ENCODE measurements around the gene TMEM187.

TMEM187 gene

DNA sequence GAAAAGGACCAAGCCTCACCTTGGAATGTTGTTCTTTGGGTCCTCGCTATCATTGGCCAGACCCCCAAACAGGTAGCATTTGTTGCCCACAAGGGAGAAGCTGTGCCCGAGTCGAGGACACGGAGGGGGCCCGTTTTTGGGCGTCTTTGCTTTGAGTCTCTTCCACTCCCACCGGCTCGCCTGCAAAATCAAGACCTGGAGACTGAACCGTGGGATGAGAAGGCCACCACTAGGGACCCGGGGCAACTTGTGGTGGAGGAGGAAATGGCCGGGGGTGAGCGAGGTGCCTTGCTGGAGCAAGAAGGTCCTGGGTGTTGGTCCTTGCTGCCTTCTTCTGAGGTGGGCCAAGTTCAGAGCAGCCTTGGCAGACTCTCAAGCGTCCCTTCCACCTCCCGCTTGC is 8.4 kb upstream of the TMEM187 start:
- Histone ChIP-seq H3K36me3 (peaks cover 18 to 52% (median 45%) of the 10 kb centered on the region in 3 donors), H3K4me1 (peaks cover 0 to 38% (median 34%) of the 10 kb centered on the region in 4 donors), H3K4me3 (no peak overlapping the region), H3K9me3 (no peaks in the 10 kb centered on the region), H3K27ac (no peak overlapping the region), H3K27me3 (no peaks in the 10 kb centered on the region)
- TF ChIP-seq CTCF (IDR thresholded peaks at IDR 0.05), result no peak
- DNase-seq, result no peak
- intact Hi-C loops (cut with DNase I; ENCODE audit: low total_unique reads), result no loop called here

DNA sequence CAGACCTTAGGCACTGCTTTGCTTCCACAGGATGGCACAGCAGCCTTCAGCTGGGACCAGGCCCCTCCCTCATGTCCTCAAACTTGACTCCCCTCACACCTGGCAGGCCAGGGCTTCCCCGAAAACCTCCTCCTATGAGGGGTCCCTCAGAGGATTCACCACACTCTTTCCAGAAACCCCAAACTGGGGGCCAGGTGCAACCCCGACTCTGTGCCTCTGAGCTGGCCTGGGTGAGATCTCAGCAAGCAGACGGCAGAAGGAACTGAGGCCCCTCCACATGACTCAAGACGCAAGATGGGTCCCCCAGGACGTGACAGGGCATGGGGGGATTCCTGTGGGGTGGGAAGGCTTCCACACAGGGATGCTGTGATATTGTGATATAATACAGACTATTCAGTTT is 7.1 kb upstream of the TMEM187 start:
- TF ChIP-seq CTCF (IDR thresholded peaks at IDR 0.05), result no peak
- peaks cover 0 to 45% (median 37%) of the 10 kb centered on the region in 4 donors for H3K4me1 ChIP-seq
- intact Hi-C loops (cut with DNase I; ENCODE audit: low total_unique reads), result no loop called here

GRCh38 chrX:153966283-153966688 is 6.3 kb upstream of the TMEM187 start:
- Histone ChIP-seq H3K36me3 (peaks cover 8 to 32% (median 25%) of the 10 kb centered on the region in 3 donors), H3K4me1 (peaks cover 0 to 45% (median 37%) of the 10 kb centered on the region in 4 donors), H3K27ac (peak overlapping the region; percentile 98 to 99), H3K9me3 (peaks cover 0 to under 1% (median 0%) of the 10 kb centered on the region in 3 donors), H3K27me3 (no peaks in the 10 kb centered on the region), H3K4me3 (no peak overlapping the region)
- no peak for TF ChIP-seq CTCF (IDR thresholded peaks at IDR 0.05)
- peak in 1 of 2 donors; percentile 81 for DNase-seq
- intact Hi-C loops (cut with DNase I; ENCODE audit: low total_unique reads), result no loop called here

More for the DNA sequence above, 7.1 kb upstream of the TMEM187 start:
- Histone ChIP-seq H3K4me3 (no peak overlapping the region), H3K36me3 (peaks cover 9 to 39% (median 32%) of the 10 kb centered on the region in 3 donors), H3K9me3 (no peaks in the 10 kb centered on the region), H3K27me3 (no peaks in the 10 kb centered on the region), H3K27ac (peak overlapping the region in 1 of 2 donors; percentile 99)
- no peak for DNase-seq

DNA sequence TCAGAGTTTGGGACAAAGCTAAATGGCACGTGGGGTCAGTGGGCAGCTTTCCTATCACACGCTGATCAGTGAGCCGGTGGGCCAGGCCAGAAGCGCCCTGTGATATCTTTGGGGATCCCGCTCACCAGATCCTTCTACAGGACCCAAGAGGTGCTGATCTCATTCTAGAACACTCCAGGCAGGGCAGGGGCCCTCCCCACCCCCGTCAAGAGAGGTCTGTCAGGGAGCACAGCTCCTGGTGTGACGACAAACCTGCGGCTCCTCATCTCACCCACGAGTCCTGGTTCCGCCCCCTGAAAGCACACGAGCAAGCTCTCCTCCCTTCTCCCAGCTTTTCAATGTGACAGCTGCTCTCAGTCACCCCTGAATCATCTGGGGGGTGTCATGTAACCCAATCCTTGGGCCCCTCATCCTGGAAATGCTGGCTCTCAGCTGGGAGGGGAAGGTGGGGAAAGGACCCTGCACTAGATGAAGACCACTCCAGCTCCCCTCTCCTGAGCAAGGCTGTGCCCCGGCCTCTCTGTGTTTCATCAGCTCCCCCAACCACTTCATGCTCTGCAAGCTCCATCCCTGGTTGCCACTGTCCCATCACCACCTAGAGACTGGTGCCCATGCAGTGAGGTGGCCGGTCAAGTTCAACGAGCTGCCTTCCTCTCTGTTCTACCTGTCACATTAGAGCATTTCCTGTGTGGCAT is 5.6 kb upstream of the TMEM187 start:
- H3K27me3 ChIP-seq, result no peaks in the 10 kb centered on the region
- no peak overlapping the region for H3K4me3 ChIP-seq
- DNase-seq, result no peak
- H3K27ac ChIP-seq, result peak overlapping the region; percentile 98 to 99
- peaks cover 0 to 3% (median 0%) of the 10 kb centered on the region in 3 donors for H3K9me3 ChIP-seq
- H3K36me3 ChIP-seq, result peaks cover 1 to 25% (median 18%) of the 10 kb centered on the region in 3 donors
- TF ChIP-seq CTCF (IDR thresholded peaks at IDR 0.05), result no peak
- intact Hi-C loops (cut with DNase I; ENCODE audit: low total_unique reads), result no loop called here
- peaks cover 0 to 45% (median 37%) of the 10 kb centered on the region in 4 donors for H3K4me1 ChIP-seq

GRCh38 chrX:153967536-153968224 is 4.9 kb upstream of the TMEM187 start:
- H3K36me3 ChIP-seq, result peaks cover 0 to 18% (median 13%) of the 10 kb centered on the region in 3 donors
- peaks cover 0 to 45% (median 37%) of the 10 kb centered on the region in 4 donors for H3K4me1 ChIP-seq
- no peak for DNase-seq
- H3K27me3 ChIP-seq, result no peaks in the 10 kb centered on the region
- H3K27ac ChIP-seq, result peak overlapping the region; percentile 98 to 99
- intact Hi-C loops (cut with DNase I; ENCODE audit: low total_unique reads), result no loop called here
- H3K9me3 ChIP-seq, result peaks cover 0 to 3% (median 0%) of the 10 kb centered on the region in 3 donors
- no peak for TF ChIP-seq CTCF (IDR thresholded peaks at IDR 0.05)
- no peak overlapping the region for H3K4me3 ChIP-seq

Data from tibial artery (tissue), 4 donors.